Right lung (tissue), 10 donors: ENCODE measurements around the gene TNFAIP8L2. TPM values are rescaled to one million over a fixed set of nuclear protein-coding genes. Genes with fewer than 3 reads are reported as not detected.

ENCODE experiments used
- DNase-seq, 2 donors: peaks; one replicate each; pipeline ENCODE4 v3.0.0-alpha.2; 2013
- long read RNA-seq, 8 donors: transcript quantifications; one replicate each; lab custom pipeline, GENCODE V29; 2026
- polyA plus RNA-seq, 5 donors: library from polyadenylated mRNA; unstranded; fragments of 120-200 nt; gene quantifications; one replicate each; pipeline versions ENCODE4 v1.2.1 to v1.2.3, GENCODE V29; 2013; ENCODE audit warnings: inconsistent platforms in 1 of 5, low replicate concordance in 1 of 5; ENCODE audit not compliant: insufficient read length in 5 of 5, insufficient read depth in 1 of 5

TNFAIP8L2 gene
- polyA plus RNA-seq = 1 to 10 TPM; 1.9 to 2.8 (median 2.5) TPM
- long read RNA-seq, donor 1 = 0 reads
- long read RNA-seq, donor 2, partial matches to known transcripts = 0 of 1 reads
- long read RNA-seq, donor 2, other reads (novel, unspliced or antisense) = 0 of 1 reads
- long read RNA-seq, donor 3 = 0 reads
- long read RNA-seq, donor 4, partial matches to known transcripts = 0 of 1 reads
- long read RNA-seq, donor 4, other reads (novel, unspliced or antisense) = 0 of 1 reads
- long read RNA-seq, donor 5, partial matches to known transcripts = 0 of 1 reads
- long read RNA-seq, donor 5, other reads (novel, unspliced or antisense) = 0 of 1 reads
- long read RNA-seq, donor 6, partial matches to known transcripts = 0 of 1 reads
- long read RNA-seq, donor 6, other reads (novel, unspliced or antisense) = 0 of 1 reads
- long read RNA-seq, donor 7 = 0 reads
- long read RNA-seq, donor 8 = 0 reads

- DNase-seq = no peak
Observed at GRCh38 chr1:151156515-151156819, at the start of gene TNFAIP8L2. TSS of gene TNFAIP8L2 (plus strand) at chr1:151156649. CDS start at chr1:151158698, 2,049 bp downstream.

GRCh38 chr1:151106894-151107293, 49.6 kb upstream of the TNFAIP8L2 start:
- peak in 1 of 2 donors; percentile 11 for DNase-seq

GRCh38 chr1:151108331-151108730, 48.1 kb upstream of the TNFAIP8L2 start:
- no peak for DNase-seq

- no peak for DNase-seq
Observed at GRCh38 chr1:151113877-151114276, 42.6 kb upstream of the TNFAIP8L2 start.

- no peak for DNase-seq
Observed at GRCh38 chr1:151124763-151125403, 31.6 kb upstream of the TNFAIP8L2 start.

- no peak for DNase-seq
Observed at GRCh38 chr1:151128800-151129199, 27.6 kb upstream of the TNFAIP8L2 start.

GRCh38 chr1:151130987-151131586, 25.4 kb upstream of the TNFAIP8L2 start:
- DNase-seq = peak; percentile 83 to 87

- no peak for DNase-seq
Observed at GRCh38 chr1:151131701-151132334, 24.6 kb upstream of the TNFAIP8L2 start.

- no peak for DNase-seq
Observed at GRCh38 chr1:151132335-151133017, 24.0 kb upstream of the TNFAIP8L2 start.

GRCh38 chr1:151133018-151133806, 23.2 kb upstream of the TNFAIP8L2 start:
- DNase-seq = no peak

- no peak for DNase-seq
Observed at GRCh38 chr1:151134396-151134795, 22.1 kb upstream of the TNFAIP8L2 start.

GRCh38 chr1:151134991-151135390, 21.5 kb upstream of the TNFAIP8L2 start:
- no peak for DNase-seq

GRCh38 chr1:151135433-151136385, 20.7 kb upstream of the TNFAIP8L2 start:
- DNase-seq = no peak

GRCh38 chr1:151137789-151138188, 18.7 kb upstream of the TNFAIP8L2 start:
- DNase-seq = no peak

GRCh38 chr1:151142411-151143056, 13.9 kb upstream of the TNFAIP8L2 start:
- DNase-seq = no peak

- DNase-seq = no peak
Observed at GRCh38 chr1:151143057-151143435, 13.4 kb upstream of the TNFAIP8L2 start.

GRCh38 chr1:151143986-151144385, 12.5 kb upstream of the TNFAIP8L2 start:
- DNase-seq = no peak

GRCh38 chr1:151144474-151145303, 11.8 kb upstream of the TNFAIP8L2 start:
- no peak for DNase-seq
